Panc1 (cell line): ENCODE measurements around the gene NAA38.

Experiments
- POLR2AphosphoS5 ChIP-seq: IDR thresholded peaks from 2 replicates; pipeline ENCODE4 v1.6.1; 2012; ENCODE audit warnings: mild to moderate bottlenecking, low read depth, low read length, moderate library complexity
- REST ChIP-seq, 2 experiments: IDR thresholded peaks; 2 replicates each; pipeline ENCODE4 v1.6.1; 2011 to 2012; ENCODE audit warnings: low read depth in 2 of 2, control low read depth in 1 of 2, low read length in 1 of 2, mild to moderate bottlenecking in 1 of 2, moderate library complexity in 1 of 2; ENCODE audit not compliant: insufficient read depth in 1 of 2
- SIN3A ChIP-seq: IDR thresholded peaks from 2 replicates; pipeline ENCODE4 v1.6.1; 2012; ENCODE audit warnings: low read depth, mild to moderate bottlenecking, low read length, moderate library complexity, borderline replicate concordance; ENCODE audit not compliant: insufficient read depth
- TF ChIP-seq, protein P1 (sequence below): fragments of 450-650 bp; IDR thresholded peaks from 2 replicates; pipeline ENCODE4 v1.5.1; 2017; ENCODE audit warnings: mild to moderate bottlenecking

- TF ChIP-seq, protein P1, sequence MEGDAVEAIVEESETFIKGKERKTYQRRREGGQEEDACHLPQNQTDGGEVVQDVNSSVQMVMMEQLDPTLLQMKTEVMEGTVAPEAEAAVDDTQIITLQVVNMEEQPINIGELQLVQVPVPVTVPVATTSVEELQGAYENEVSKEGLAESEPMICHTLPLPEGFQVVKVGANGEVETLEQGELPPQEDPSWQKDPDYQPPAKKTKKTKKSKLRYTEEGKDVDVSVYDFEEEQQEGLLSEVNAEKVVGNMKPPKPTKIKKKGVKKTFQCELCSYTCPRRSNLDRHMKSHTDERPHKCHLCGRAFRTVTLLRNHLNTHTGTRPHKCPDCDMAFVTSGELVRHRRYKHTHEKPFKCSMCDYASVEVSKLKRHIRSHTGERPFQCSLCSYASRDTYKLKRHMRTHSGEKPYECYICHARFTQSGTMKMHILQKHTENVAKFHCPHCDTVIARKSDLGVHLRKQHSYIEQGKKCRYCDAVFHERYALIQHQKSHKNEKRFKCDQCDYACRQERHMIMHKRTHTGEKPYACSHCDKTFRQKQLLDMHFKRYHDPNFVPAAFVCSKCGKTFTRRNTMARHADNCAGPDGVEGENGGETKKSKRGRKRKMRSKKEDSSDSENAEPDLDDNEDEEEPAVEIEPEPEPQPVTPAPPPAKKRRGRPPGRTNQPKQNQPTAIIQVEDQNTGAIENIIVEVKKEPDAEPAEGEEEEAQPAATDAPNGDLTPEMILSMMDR = no peak
- TF ChIP-seq POLR2AphosphoS5 (no peak), REST (IDR thresholded peaks at IDR 0.05; ENCODE audit: insufficient read depth in 1 of 2, low read depth in 2 of 2, low read length in 1 of 2) (no peak), SIN3A (no peak)
Measured at GRCh38 chr17:7849751-7850504, 7.4 kb downstream of the NAA38 start.
